HepG2 (cell line): Measurements from ENCODE around the gene PKDREJ.

Experiments
- CAMTA2 ChIP-seq: sonication (generic); formaldehyde crosslinking; IDR thresholded peaks from 2 replicates; pipeline ENCODE4 v1.4.0; 2020; ENCODE audit warnings: mild to moderate bottlenecking, missing genetic modification reagents, borderline replicate concordance
- ERF ChIP-seq: IDR thresholded peaks from 2 replicates; pipeline ENCODE4 v1.6.1; 2018; ENCODE audit warnings: missing biosample characterization, missing genetic modification reagents
- HNRNPUL1 ChIP-seq: fragments of 200-400 bp; formaldehyde crosslinking; IDR thresholded peaks from 2 replicates; pipeline ENCODE4 v1.6.1; 2017; ENCODE audit warnings: low read depth, mild to moderate bottlenecking, low read length, moderate library complexity
- KLF15 ChIP-seq: sonication (generic); formaldehyde crosslinking; IDR thresholded peaks from 2 replicates; pipeline ENCODE4 v1.8.1; 2023; ENCODE audit warnings: borderline replicate concordance, mild to moderate bottlenecking, inconsistent platforms, missing genetic modification reagents, mixed read lengths
- POLR2A ChIP-seq, 2 experiments: IDR thresholded peaks; 2 replicates each; pipeline ENCODE4 v1.6.1; 2011; ENCODE audit warnings: low read depth in 2 of 2, low read length in 2 of 2, mild to moderate bottlenecking in 1 of 2, moderate library complexity in 1 of 2; ENCODE audit not compliant: insufficient read depth in 1 of 2
- TCF7 ChIP-seq: sonication (generic); IDR thresholded peaks from 2 replicates; pipeline ENCODE4 v1.6.1; 2016; ENCODE audit warnings: antibody characterized with exemption, low read depth
- YEATS4 ChIP-seq: sonication (generic); formaldehyde crosslinking; IDR thresholded peaks from 2 replicates; pipeline ENCODE4 v1.4.0; 2020; ENCODE audit warnings: missing genetic modification reagents, borderline replicate concordance
- ZBTB1 ChIP-seq: sonication (generic); formaldehyde crosslinking; IDR thresholded peaks from 2 replicates; pipeline ENCODE4 v1.4.0; 2020; ENCODE audit warnings: missing genetic modification reagents, borderline replicate concordance
- ZNF709 ChIP-seq: sonication (generic); formaldehyde crosslinking; IDR thresholded peaks from 2 replicates; pipeline ENCODE4 v1.5.0; 2020; ENCODE audit warnings: mild to moderate bottlenecking, missing genetic modification reagents
- TF ChIP-seq, protein P1 (sequence below): sonication (generic); formaldehyde crosslinking; IDR thresholded peaks from 2 replicates; pipeline ENCODE4 v1.8.1; 2023; ENCODE audit warnings: missing genetic modification reagents, inconsistent platforms, borderline replicate concordance
- TF ChIP-seq, protein P2 (sequence below): sonication (generic); formaldehyde crosslinking; IDR thresholded peaks from 2 replicates; pipeline ENCODE4 v1.4.0; 2020; ENCODE audit warnings: mild to moderate bottlenecking, missing genetic modification reagents
- TF ChIP-seq, protein P3 (sequence below): sonication (generic); formaldehyde crosslinking; IDR thresholded peaks from 2 replicates; pipeline ENCODE4 v1.5.0; 2020; ENCODE audit warnings: mild to moderate bottlenecking, missing genetic modification reagents

DNA sequence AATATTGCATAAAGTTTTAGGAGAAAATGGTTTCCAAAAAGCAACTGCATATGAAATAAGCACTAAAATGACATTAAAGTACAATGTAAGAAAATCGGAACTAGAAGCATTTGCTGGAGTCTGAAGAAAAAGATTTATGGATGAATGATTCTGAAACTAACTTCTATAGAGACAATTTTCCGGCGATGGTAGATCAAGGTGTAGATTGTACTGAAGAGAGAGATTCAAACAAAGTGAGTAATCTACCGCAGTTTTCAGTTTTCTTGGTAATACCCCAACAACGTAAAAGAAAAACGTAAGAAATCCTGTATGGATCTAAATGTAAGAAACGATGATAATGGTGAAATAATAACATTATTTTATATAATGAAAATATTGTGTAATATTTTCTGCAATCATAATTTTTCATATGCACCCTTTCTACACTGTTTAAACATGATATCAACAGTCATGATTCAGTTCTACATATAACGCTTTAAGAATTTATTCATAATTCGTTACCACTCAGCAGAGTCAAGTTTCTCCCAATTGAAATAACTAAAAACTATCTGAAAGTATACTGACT is 11.2 kb downstream of the PKDREJ start:
- TF ChIP-seq ZBTB1 (CRISPR knock-in tag) (no peak), HNRNPUL1 (no peak), ERF (CRISPR knock-in tag) (no peak), KLF15 (CRISPR knock-in tag) (no peak), TCF7 (no peak), ZNF709 (no peak), YEATS4 (CRISPR knock-in tag) (no peak), CAMTA2 (CRISPR knock-in tag) (no peak), POLR2A (IDR thresholded peaks at IDR 0.05; ENCODE audit: insufficient read depth in 1 of 2, low read depth in 2 of 2, low read length in 2 of 2) (no peak)
- TF ChIP-seq, protein P1, sequence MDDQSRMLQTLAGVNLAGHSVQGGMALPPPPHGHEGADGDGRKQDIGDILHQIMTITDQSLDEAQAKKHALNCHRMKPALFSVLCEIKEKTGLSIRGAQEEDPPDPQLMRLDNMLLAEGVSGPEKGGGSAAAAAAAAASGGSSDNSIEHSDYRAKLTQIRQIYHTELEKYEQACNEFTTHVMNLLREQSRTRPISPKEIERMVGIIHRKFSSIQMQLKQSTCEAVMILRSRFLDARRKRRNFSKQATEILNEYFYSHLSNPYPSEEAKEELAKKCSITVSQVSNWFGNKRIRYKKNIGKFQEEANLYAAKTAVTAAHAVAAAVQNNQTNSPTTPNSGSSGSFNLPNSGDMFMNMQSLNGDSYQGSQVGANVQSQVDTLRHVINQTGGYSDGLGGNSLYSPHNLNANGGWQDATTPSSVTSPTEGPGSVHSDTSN (CRISPR knock-in tag): no peak
- TF ChIP-seq, protein P2, sequence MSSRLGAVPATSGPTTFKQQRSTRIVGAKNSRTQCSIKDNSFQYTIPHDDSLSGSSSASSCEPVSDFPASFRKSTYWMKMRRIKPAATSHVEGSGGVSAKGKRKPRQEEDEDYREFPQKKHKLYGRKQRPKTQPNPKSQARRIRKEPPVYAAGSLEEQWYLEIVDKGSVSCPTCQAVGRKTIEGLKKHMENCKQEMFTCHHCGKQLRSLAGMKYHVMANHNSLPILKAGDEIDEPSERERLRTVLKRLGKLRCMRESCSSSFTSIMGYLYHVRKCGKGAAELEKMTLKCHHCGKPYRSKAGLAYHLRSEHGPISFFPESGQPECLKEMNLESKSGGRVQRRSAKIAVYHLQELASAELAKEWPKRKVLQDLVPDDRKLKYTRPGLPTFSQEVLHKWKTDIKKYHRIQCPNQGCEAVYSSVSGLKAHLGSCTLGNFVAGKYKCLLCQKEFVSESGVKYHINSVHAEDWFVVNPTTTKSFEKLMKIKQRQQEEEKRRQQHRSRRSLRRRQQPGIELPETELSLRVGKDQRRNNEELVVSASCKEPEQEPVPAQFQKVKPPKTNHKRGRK (CRISPR knock-in tag): no peak
- TF ChIP-seq, protein P3, sequence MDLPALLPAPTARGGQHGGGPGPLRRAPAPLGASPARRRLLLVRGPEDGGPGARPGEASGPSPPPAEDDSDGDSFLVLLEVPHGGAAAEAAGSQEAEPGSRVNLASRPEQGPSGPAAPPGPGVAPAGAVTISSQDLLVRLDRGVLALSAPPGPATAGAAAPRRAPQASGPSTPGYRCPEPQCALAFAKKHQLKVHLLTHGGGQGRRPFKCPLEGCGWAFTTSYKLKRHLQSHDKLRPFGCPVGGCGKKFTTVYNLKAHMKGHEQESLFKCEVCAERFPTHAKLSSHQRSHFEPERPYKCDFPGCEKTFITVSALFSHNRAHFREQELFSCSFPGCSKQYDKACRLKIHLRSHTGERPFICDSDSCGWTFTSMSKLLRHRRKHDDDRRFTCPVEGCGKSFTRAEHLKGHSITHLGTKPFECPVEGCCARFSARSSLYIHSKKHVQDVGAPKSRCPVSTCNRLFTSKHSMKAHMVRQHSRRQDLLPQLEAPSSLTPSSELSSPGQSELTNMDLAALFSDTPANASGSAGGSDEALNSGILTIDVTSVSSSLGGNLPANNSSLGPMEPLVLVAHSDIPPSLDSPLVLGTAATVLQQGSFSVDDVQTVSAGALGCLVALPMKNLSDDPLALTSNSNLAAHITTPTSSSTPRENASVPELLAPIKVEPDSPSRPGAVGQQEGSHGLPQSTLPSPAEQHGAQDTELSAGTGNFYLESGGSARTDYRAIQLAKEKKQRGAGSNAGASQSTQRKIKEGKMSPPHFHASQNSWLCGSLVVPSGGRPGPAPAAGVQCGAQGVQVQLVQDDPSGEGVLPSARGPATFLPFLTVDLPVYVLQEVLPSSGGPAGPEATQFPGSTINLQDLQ (CRISPR knock-in tag): no peak
